HT-29 (cell line): ENCODE measurements around the gene CENPO. TPM values are rescaled to one million over a fixed set of nuclear protein-coding genes. Genes with fewer than 3 reads are reported as not detected.

Experiments
- DNase-seq: peaks from one replicate; pipeline ENCODE4 v3.0.0-alpha.2; 2015; ENCODE audit warnings: low spot score
- total RNA-seq: library from RNA; depleted of rRNA; stranded (reverse); fragments of >200 nt; shearing (Covaris generic); gene quantifications from 2 replicates; pipeline ENCODE4 v1.2.3, GENCODE V29; 2014

Gene CENPO
- total RNA-seq, 1 experiment from 2014 or later: 24.2 TPM

DNA sequence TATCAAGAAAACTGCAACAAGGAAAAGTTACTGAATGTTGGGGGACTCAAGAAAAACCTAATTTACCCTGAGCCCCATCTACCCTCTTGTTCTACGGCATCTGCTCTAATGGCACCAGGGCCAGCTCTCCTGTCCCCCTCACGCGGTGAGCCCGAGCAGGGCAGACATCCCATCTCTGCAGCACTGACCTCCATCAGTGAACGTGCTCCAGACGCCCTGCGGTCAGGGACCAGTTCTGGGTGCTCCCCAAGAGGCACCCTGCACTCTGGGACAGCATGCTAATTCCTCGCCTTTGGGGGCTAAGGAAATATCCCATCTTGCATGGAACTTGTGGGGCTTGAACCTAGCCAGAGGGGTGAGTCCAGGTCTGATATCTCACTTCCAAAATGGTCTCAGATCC is 43.0 kb downstream of the CENPO start:
- no peak for DNase-seq

DNA sequence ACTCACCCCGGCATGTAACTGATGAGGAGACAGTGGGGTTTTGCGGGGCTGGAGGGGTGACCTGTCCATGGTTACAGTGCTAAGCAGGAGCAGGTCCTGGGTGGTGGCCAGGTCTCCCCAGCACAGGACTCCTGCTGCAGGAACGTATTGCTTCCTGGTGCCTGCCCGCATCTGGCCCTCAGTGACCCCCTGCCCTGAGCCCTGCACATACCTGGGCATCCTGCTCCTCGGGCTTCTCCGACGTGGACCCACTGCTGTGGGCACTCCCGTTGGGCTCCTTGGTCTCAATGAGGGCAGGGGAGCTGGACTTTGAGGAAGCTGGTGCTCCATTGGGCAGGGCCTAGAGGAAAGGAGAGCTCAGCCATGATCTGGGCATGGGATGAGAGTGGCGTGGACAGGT is 43.5 kb downstream of the CENPO start:
- no peak for DNase-seq

DNA sequence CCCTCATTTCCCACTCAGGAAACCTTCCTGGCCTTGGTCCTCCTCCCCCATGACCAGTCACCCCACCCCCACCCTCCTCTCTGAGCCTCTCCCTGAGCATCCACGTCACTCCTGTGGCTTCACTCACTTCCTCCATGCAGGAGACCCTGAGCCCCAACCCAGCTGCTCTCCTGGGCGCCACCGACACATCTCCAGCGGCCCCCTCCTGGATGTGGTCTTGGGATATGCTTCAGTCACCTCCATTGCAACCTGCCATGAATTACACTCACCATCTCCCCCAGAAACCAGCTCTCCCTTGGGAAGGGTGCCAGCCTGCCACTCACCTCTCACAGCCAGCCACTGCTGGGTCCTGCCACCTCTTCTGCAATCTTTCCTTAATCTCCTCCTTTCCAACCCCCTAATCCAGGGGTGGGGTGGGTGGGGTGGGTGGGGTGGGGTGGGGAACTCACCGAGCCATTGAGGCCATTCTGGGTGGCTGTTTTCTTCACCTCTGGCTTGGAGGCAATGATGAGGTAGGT is 44.8 kb downstream of the CENPO start:
- no peak for DNase-seq

DNA sequence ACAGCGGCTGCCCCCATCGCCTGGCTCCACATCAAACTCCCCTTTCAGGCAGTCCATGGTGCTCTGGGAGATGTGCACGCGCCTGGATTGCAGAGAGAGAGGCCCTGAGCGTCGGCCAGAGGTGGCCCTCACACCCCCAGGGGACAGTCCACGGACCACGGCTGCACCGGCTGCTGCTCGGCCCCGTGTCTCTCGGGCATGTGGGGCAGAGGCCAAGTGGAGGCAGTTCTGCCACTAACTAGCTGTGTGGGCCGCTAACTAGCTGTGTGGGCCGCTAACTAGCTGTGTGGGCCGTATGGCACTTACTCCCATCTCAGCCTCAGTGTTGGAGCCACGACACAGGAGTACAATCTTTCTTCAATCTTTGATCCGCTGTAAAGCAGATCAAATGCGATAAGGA is 45.3 kb downstream of the CENPO start:
- DNase-seq: no peak

DNA sequence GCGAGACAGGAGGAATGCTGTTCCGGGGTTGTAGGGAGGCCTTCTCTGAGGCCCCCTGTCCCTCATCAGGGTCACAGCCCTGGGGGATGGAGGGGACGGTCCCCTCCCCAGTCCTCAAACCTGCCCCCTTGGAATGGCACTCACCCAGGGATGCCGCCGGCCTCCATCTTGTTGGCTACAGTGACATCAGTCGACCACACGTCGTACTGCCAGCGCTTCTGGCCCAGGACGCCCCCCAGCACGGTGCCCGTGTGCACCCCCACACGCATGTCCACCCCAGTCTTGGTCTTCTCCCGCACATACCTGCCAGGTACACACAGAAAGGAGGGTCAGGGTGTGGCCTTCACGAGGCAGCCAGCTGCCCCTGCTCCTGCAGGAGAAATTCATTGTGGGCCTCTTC is 46.5 kb downstream of the CENPO start:
- DNase-seq: no peak

DNA sequence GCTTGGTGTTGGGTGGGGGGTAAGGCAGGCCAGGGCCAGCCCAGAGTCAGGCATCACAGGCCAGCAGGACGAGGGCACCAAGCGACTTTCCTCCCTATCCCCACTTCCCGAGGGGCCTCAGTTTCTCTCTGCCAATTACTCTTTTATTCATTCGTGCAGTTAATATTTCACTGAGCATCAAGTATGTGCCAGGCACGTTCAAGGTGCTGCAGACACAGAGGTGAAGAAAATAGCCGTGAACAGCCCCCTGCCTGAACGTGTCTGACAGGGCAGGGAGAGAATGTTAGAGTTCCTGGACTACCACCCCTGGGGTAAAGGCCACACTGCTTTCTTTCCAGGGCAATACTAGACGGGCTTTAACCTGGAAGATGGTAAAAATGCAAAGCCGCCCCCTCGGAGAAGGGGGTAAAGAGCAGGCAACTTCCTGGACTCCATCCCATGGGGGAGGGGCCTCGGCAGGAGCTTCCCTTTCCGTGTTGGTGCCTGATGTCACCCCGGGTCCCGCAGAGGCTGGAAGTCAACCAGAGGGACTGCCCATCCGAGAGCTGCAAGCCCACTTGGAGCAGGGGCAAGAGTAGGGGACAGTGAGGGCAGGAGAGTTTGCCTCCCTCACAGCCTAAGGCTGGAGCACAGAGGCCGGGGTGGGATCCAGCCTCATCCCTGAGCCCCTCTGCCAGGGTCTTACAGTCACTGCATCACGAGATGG is 47.1 kb downstream of the CENPO start:
- DNase-seq: no peak

DNA sequence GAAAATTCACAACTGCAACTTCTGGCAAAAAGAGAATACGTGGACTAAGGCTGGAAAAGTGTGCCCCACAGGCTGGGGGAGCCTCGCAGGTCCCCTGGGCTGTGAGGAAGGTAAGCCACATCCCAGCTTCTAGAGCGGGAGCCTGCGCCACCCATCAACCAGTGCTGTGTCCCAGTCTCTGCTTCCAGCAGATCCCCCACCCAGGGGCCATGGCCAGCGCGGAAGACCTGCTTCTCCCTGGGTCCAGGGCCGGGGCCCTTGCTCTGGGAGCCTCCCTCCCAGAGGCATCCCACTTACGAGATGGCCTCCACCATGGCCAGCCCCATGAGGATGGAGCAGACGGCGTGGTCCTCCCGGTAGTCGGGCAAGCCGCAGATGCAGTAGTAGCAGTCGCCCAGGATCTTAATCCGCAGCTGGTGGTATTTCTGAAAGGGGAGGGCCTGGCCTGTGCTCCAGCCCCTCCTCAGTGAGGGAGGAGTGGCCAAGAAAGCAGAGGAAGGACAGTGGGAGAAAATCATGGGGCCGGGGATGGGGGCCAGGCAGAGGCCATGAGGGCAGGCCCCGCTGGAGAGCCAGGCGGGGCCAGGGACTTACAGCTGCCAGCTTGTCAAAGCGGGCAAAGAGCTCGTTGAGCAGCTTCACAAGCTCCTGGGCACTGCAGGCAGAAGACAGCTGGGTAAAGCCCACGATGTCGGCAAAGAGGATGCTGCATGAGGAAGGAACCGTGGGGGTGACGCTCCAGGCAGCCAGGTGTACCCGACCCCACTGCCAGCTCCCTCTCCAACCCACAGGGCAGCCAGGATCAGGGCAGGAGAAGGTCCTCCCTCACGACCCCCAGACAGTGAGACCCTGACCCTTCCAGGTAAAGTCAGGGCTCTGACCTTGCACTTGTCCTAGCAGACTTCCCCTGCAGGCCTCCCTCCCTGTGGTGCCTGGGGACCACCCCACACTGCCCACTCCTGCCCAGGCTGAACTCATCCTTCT is 48.0 kb downstream of the CENPO start:
- DNase-seq: no peak

DNA sequence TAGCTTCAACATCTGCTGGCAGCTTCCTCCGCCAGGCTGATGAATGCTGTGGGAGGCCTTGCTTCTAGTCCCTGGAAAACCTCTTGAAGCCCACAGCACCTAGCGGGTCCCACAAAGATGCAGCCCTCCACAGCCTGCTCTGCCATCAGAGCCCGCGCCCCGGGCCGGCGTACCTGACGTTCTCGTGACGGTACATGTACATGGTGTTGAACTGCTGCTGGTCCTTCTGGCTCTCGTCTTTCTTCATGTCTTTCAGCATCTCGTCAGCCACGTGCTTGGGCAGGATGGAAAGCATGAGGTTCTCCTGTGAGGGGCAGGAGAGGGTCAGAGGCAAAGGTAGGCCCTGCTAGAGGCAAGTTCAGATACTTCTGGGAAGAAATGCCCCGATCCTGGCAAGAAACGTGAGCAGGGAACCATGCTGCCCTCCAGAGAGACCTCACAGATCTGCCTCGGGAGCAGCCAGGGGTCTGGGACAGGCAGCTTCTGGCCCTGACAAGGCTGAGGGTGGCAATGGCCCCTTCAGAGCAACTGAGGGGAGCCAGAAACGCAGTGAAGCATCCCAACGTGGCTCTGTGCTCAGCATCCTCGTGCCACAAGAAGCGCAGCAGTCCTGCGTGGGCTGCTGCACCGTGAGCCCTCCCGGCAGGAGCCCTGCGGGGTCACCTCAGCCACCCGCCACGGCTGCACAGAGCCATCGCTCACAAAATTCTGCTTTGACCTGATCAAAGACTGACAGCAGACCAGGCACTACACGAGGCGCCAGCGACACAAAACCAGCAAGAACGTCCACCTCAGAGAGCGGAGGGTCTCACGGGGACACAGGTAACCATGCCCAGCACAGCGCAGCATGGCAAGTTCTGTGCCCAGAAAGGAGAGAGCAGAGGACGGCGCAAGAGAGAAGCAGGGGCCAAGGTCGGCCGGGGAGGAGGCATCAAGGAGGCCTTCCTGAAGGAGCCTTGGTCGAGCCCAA is 49.1 kb downstream of the CENPO start:
- no peak for DNase-seq

DNA sequence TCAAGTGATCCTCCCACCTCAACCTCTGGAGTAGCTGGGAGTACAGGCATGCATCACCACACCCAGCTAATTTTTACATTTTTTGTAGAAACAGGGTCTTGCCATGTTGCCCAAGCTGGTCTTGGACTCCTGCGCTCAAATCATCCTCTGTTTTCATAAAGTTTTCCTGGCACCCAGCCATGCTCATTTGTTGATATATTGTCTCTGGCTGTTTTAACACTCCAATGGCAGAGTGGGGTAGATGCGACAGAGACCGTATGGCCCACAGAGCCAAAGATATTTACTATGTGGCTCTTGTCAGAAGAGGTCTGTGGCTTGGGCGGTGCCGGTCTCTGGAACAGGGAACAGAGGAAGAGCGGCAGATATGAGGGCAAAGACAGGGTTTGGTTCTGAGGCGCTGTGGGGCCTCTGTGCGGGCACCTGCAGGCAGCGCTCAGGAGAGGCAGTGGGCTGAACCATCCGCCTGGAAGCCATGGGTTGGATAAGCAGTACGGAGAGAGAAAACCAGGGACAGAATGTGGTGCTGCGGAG is 50.2 kb downstream of the CENPO start:
- DNase-seq: no peak

DNA sequence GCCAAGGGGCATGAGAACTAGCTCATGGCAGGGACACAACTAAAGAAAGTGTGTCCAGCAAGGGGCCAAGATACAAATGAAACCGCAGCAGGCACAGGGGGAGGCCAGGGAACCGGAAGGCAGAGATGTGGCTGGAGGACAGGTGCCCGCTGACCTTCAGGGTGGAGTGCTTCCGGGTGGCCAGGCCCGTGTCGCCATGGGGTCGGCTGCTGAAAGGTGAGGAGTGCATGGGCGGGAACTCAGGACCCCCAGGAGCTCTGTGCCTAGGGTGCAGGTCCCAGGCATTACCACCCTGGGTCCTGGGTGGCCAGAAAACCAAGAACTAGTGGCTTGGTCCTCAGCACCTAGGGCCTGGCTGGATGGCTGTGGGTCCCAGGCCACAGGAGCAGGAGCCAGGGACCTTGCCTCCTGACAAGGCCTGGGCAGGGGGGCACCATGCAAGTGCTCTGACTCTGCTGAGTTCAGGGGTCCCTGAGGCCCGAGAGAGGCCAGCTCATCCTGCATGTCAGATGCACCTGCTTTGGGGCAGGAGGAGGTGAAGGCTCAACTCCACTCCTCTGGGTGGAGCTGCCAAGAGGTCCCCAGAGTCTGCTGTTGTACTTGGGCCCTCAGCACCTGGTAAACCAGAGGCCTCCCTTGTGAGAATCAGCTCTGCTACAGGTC is 50.9 kb downstream of the CENPO start:
- DNase-seq: no peak

DNA sequence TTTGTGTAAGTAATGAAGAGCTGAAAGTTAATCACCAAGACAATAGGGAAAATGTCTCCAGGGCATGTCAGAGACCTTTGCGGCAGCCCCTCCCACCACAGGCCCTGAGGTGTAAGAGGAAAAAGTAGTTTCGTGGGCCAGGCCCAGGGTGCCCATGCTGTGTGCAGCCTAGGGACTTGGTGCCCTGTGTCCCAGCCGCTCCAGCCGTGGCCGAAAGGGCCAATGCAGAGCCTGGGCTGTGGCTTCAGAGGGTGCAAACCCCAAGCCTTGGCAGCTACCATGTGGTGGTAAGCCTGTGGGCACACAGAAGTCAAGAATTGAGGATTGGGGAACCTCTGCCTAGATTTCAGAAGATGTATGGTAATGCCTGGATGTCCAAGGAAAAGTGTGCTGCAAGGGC is 52.5 kb downstream of the CENPO start:
- no peak for DNase-seq

DNA sequence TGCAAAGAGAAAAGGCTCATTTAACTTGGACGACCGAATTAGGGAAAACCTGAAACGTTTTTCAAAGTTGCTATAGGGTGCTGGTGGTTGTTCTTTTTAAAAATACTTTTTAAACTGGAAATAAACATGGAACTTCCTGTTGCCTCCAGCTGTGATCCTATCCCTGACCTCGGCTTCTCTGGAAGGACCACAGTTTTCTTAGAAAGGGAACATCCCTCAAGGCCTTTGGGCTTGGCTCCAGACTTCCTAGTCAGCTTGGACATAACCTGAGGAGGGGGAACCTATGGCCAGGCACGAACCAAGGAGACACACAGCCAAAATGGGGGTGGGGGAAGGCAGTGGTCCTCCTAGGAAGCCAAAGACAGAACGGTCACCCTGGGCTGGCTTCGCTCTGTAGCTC is 57.7 kb downstream of the CENPO start:
- DNase-seq: no peak

DNA sequence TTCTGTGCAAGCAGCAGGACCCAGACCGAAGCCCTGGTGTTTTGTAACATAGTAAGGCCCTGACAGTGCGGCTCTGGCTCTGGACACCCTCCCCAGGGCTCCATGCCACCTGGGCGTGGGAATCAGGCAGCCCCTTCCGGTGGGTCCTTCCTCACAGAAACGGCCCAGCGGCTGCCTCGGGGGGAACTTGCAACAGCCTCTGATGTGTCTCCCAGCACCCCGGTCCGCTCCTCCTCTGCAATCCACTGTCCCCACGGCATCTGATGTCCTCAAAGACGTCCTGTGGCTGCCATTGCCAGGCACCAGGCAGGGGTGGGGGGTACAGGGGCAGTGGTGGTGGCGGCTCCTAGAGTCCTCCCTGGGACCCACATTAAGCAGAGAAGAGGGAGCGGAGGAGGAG is 58.8 kb downstream of the CENPO start:
- no peak for DNase-seq

DNA sequence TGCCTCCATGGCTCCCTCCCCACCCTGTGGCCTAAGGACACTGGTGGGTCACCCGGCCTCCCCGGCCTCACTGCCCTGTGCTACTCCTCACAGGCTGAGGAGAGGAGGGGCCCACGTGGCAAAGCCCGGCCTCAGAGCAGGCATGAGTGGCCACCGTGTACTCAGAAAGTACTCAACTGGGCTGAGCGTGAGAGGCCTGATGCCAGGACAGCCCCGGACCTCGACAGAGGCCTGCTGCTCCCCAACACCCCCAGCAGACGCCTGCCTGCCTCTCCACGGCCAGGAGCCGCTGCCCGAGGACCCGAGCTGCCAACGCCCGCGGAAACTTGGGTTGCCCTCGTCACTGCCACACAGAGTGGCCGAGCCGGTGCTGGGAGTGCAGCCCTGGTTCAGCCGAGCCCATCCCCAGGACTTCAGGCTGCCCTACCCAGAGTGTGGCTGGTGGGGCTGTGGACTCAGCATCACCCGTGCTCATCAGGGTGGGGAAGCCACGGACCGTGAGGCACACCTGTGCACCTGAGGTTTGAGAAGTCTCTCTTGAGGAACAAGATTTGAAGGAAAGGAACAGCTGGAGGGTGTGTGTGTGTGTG is 59.3 kb downstream of the CENPO start:
- DNase-seq: no peak

DNA sequence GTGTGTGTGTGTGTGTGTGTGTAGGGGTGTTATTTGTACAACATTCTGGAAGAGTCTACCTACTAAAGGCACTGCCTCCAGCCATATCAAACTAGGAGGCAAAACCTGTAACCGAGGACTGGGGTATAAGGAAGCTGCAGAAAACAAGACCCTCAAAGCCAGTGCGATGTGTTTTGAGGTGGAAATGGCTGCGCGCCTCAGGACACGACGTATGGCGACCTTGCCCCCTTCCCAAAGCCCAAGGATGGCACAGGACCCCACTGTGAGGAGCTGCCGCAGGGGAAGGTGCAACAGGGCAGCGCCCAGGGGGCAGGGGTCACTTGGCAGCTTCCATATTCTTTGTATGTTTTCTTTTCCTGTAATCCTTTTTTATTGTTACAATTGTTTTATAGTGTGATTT is 59.8 kb downstream of the CENPO start:
- DNase-seq: no peak

DNA sequence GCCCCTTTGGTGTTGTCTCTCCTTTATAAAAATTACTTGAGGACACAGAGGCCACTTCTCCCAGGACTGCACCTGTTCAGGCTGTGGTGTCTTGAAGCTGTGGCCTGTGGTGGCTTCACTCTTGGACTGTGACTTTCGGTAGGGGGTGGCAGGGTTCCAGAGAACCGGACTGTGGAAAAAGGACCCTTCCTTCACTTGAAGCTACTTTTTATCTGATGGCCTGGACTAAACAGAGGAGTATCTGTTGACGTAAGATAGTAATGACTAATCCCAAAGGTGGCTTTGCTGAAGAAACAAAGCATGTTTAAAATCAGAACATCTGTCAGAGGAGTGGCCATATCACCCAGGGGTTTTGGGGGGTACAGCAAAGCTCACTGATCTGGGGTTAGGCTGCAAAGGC is 60.8 kb downstream of the CENPO start:
- DNase-seq: no peak

DNA sequence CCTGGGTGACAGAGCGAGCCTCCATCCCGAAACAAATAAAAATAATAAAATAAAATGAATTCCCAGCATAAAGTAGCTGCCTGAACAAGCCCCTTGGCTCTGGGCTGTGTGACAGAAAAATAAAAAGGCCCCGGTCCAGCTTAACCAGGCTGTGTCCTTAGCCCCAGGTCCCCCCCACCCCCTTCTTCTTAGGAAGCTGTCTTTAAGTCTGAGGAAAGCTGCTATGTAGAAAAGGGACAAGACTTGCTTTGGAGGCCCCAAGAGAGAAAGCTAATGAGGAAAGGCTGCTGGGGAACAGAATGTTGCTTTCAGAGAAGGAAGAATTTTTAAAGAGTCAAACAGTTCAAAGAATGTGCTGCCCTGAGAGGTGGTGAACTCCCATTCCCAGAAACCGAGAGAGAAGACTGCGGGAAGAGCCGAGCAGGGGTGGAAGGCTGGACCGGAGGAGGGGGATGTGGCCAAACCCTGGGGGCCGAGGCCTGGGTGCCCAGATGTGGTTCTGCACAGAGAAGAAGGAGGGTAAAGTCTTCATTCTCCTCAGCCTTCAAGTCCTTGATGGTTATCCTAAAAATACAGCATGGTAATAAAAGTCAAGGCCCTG is 61.9 kb downstream of the CENPO start:
- DNase-seq: no peak

DNA sequence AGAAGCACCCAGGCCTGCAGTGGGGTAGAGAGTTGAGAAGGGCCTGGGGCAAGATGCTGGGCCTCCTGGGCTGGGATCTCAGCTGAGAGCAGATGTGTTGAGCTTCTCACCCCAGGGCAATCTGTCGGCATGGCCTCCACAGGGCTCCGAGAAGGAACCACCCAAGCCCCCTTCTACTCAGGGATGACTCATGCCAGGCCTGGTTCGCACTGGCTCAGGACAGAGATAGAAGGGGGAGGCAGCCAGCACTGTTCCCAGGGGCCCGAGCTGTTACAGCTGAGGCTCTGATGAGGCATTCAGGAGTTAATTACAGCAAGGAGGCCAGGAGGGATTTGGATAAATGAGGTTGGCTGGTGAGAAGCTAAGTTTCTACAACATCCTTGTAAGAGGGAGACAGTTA is 62.5 kb downstream of the CENPO start:
- DNase-seq: no peak

DNA sequence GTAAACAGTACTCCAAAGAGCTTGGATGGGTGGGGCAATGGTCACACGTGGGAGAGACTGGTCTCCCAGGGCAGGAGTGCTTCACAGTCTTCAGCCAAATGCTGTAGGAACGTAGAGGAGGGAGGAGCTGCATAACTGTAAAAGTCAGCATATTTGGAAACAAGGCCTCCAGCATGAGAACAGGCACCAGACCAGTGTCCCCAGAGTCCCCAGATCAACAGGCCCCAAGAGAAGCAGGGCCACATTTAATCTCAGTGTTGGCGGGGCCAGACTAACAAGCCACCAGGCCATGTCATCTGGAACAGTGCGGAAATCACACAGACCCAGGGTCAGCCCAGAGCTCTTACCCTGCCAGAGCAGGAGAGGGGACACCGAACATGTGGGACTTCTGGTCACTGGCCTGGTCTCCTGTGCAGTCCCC is 63.6 kb downstream of the CENPO start:
- DNase-seq: no peak

DNA sequence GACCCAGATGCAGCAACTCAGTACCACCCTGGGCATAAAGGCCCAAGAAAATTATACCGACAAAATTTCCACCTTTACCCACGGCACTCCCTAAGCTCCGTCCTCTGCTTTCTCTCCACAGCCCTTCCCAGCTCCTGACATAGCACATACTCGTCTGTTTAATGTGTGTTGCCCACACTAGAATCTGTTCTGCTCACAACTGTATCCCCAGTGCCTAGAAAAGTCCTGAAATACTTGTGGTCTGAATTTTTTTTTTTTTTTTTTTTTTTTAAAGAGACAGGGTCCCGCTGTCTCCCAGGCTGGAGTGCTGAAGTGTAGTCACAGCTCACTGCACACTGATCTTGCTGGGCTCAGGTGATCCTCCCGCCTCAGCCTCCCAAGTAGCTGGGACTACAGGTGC is 64.5 kb downstream of the CENPO start:
- no peak for DNase-seq
